Smooth muscle cell of the pulmonary artery (primary cell): ENCODE results near the gene KYNU. TPM values are rescaled to one million over a fixed set of nuclear protein-coding genes. Genes with fewer than 3 reads are reported as not detected.

ENCODE experiments used
- total RNA-seq: library from RNA; depleted of rRNA; stranded (reverse); fragments of >200 nt; gene quantifications from 2 replicates; pipeline ENCODE4 v1.2.3, GENCODE V29; 2014

The KYNU gene
- 0.20 and 1.0 TPM in 2 replicates for total RNA-seq

GRCh38 chr2:142877216-142877838 lies at the start of gene KYNU:
KYNU (plus strand) TSS chr2:142877664; CDS start chr2:142885368, 7,704 bp downstream.

